Astrocyte of the cerebellum (primary cell): ENCODE results near the gene RNPS1.

Experiments
- DNase-seq: peaks from one replicate; pipeline ENCODE4 v3.0.0-alpha.2; 2011; ENCODE audit warnings: low read depth
- H3K4me3 ChIP-seq: 2 replicates; pipeline ENCODE4 v1.5.1; 2011; ENCODE audit warnings: mild to moderate bottlenecking, low read depth, low read length, moderate library complexity
- in situ Hi-C: cut with HindIII; loops from 2 replicates; pipeline ENCODE4 v1.10.0; 2017; ENCODE audit warnings: low sequenced_read_pairs
- TF ChIP-seq, protein P1 (sequence below): IDR thresholded peaks from 2 replicates; pipeline ENCODE4 v1.5.1; 2012; ENCODE audit warnings: low read length, low read depth, moderate library complexity, mild to moderate bottlenecking; ENCODE audit errors: missing control alignments

The RNPS1 gene

DNA sequence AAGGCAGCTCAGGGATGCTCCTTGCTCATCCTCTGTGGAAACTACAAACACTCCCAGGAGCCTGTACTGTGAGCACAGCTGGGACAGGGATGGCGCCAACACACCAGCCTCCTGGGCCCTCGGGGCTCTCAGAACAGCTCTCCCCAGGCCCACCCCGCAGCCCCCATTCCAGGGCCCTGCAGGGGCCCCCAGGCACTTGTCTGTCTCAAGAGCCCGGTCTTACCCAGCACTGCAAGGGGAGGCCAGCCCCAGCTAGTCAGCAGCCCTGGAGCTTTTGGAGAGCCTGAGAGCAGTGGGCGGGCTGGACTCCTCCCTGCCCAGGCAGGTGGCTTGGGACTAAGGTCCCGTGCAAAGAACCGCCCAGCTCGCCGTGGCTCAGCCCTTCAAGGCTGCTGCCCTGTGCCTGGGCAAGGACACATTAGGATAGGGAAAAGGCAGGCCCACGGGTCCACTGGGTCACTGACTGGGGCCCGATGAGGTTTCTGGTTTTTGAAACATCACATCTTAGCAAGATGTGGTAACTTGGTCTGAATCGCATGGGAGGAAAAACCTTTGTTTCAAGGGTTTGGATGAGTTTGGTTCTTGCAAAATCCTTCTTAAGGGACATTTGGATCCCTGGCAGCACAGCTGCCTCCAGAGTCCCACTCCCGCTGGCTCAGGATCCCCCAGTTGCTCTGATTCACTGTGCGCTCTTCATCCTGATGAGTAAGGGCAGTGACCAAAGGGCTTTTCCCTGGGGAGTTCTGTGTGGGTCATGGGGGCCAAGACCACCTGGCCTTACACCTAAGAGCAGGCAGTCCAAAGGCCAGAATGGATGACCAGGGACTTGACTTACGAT, 28.9 kb downstream of the RNPS1 start:
- DNase-seq = no peak
- in situ Hi-C loops = no loop called here
- TF ChIP-seq, protein P1, sequence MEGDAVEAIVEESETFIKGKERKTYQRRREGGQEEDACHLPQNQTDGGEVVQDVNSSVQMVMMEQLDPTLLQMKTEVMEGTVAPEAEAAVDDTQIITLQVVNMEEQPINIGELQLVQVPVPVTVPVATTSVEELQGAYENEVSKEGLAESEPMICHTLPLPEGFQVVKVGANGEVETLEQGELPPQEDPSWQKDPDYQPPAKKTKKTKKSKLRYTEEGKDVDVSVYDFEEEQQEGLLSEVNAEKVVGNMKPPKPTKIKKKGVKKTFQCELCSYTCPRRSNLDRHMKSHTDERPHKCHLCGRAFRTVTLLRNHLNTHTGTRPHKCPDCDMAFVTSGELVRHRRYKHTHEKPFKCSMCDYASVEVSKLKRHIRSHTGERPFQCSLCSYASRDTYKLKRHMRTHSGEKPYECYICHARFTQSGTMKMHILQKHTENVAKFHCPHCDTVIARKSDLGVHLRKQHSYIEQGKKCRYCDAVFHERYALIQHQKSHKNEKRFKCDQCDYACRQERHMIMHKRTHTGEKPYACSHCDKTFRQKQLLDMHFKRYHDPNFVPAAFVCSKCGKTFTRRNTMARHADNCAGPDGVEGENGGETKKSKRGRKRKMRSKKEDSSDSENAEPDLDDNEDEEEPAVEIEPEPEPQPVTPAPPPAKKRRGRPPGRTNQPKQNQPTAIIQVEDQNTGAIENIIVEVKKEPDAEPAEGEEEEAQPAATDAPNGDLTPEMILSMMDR = no peak
- no peak overlapping the region for H3K4me3 ChIP-seq

DNA sequence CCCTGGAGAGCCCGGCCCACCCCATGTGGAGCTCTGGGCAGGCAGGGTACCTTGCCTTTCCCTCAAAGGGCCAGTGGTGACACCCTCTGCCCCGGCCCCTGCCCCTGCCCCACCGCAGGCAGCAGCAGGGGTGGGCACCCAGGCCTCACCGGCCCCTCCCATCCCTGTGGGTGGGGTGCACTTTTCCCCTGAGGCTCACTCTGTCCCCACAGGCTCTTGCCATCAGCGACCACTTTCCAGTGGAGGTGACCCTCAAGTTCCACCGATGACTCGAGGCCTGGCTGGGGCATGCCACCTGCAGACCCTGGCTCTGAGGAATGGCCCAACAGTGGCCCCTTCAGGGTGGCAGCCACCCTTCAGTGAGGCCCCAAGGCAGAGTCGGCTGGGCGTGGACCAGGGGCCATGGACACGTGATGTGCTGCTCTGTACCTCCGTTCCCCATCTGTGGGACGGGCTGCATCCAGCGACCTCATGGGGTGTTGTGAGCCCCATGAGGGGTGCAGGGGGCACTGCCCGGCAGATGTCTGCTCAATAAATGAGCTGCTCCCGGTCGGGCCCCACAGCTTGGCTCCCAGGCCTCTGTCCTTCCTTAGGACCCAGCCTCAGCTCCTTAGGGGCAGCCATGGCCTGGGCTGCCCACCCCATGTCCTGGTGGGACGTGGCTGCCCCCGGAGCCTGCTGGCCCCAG, 29.6 kb downstream of the RNPS1 start:
- no peak for DNase-seq
- TF ChIP-seq, protein P1 = no peak
- no peak overlapping the region for H3K4me3 ChIP-seq
- in situ Hi-C loops = no loop called here

DNA sequence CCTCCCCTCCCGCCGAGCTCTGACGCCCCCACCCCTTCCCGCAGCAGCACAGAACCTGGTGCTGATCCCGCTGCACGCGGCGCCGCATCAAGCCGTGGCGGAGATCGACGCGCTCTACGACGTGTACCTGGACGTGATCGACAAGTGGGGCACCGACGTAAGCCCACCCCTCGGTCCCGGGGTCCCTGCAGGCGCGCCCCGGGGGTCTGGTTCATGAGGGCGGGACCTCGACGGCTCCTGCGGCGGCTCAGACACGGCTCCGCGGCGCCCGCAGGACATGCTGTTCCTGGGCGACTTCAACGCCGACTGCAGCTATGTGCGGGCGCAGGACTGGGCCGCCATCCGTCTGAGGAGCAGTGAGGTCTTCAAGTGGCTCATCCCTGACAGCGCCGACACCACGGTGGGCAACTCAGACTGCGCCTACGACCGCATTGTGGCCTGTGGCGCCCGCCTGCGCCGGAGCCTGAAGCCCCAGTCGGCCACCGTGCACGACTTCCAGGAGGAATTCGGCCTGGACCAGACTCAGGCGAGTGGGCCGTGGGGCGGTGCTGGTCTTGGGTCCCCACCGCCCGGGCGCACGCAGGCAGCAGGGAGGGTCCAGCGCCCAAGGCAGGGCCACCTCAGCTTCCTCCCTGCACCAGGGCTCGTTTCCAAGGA, 30.3 kb downstream of the RNPS1 start:
- H3K4me3 ChIP-seq = no peak overlapping the region
- DNase-seq = no peak
- TF ChIP-seq, protein P1 = no peak
- in situ Hi-C loops = no loop called here

DNA sequence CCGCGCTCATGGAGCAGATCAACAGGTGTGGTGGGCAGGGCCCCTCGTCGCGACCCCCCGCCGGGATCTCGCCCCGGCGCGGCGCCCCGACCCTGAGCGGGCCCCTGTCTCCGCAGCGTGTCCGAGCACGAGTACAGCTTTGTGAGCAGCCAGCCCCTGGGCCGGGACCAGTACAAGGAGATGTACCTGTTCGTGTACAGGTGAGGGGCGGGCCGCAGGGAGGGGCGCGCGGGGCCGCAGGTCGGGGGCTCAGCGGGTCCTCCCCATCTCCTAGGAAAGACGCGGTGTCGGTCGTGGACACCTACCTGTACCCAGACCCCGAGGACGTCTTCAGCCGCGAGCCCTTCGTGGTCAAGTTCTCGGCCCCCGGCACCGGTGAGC, 30.8 kb downstream of the RNPS1 start:
- DNase-seq = no peak
- peak overlapping the region; percentile 28 for H3K4me3 ChIP-seq
- TF ChIP-seq, protein P1 = no peak
- in situ Hi-C loops = no loop called here

DNA sequence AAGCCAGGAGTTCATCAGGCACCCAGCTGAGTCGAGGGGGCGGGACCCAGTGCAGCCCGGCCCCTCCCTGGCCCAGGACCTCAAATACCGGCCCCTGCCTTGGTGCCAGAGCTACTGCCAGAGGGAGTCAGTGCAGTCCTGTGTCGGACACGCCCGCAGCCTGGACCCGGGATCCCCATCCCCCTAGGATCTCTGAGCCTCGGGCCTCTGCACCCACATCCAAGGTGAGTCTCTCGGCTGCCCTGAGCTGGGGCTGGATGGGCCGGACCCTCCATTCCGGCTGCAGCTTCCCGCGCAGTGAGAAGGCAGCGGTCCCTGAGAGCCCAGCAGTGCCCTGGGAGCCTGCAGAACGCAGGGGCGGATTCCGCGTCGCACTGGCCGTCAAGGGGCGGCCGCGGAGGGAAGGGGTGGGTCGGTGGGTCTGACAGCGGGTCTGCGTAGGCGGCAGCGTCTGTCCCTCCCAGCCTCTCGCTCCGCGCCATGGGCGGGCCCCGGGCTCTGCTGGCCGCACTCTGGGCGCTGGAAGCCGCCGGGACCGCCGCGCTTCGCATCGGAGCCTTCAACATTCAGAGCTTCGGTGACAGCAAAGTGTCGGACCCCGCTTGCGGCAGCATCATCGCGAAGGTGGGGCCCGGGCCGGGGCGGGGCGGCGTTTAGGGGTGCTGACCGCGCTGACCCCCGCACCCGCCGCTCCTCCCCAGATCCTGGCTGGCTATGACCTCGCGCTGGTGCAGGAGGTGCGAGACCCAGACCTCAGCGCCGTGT, 31.4 kb downstream of the RNPS1 start, which contains the start of gene DNASE1L2:
Gene DNASE1L2, plus strand, starts transcription at position 108 of the 765 bp plus-strand sequence. Its CDS starts 373 bp downstream, at position 481.
- peak within 1 kb of the TSS; percentile 28 for H3K4me3 ChIP-seq
- TF ChIP-seq, protein P1 = no peak
- DNase-seq = no peak
- in situ Hi-C loops = no loop called here
